Stomach (tissue), 4 donors: ENCODE data around the gene ZDHHC5.

ENCODE experiments used
- CTCF ChIP-seq, 7 experiments: fragments of 450-650 bp in 4 of 7; fragments of 200-600 bp in 3 of 7; sonication (generic) in 3 of 7; IDR thresholded peaks; one replicate each; pipeline ENCODE4 v1.5.1; 2016 to 2019; ENCODE audit warnings: antibody characterized with exemption in 7 of 7, control low read depth in 2 of 7, mild to moderate bottlenecking in 1 of 7
- POLR2A ChIP-seq, 4 donors: fragments of 450-650 bp; IDR thresholded peaks; one replicate each; pipeline ENCODE4 v1.6.1; 2016; ENCODE audit warnings: antibody characterized with exemption in 4 of 4, control low read depth in 2 of 4, mild to moderate bottlenecking in 1 of 4, moderate library complexity in 1 of 4

DNA sequence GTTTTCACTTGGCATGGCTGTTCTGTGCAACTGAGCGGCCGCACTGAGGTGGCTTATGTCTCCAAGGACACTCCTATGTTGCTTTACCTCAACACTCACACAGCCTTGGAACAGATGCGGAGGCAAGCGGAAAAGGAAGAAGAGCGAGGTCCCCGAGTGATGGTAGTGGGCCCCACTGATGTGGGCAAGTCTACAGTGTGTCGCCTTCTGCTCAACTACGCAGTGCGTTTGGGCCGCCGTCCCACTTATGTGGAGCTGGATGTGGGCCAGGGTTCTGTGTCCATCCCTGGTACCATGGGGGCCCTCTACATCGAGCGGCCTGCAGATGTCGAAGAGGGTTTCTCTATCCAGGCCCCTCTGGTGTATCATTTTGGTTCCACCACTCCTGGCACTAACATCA lies 8.2 kb upstream of the ZDHHC5 start:
- TF ChIP-seq POLR2A (IDR thresholded peaks at IDR 0.05) (no peak), CTCF (IDR thresholded peaks at IDR 0.05) (no peak)
